Frontal cortex (tissue), 4 donors: ENCODE data around the gene MMP15. TPM values are rescaled to one million over a fixed set of nuclear protein-coding genes. Genes with fewer than 3 reads are reported as not detected.
"Not testable (repeated sequence)": the region's sequence is repeated elsewhere in the genome, so short reads cannot be mapped to it uniquely, and the experiment has no call there.

Experiments
- DNase-seq, 2 donors: peaks; one replicate each; pipeline ENCODE4 v3.0.0; 2012; ENCODE audit warnings: low spot score in 2 of 2
- FAIRE-seq: peaks from 2 replicates; lab custom pipeline; 2012; peaks lifted over from hg19 to GRCh38; lab: Jason Lieb, UNC
- total RNA-seq: library from RNA; depleted of rRNA; stranded (reverse); fragments of >200 nt; gene quantifications from one replicate; pipeline ENCODE4 v1.2.3, GENCODE V29; 2014
- donor health status: control.
- donor health status: control.
- donor health status: control.

Gene MMP15
- total RNA-seq, 1 donor from 2014 or later, result 12.2 TPM

DNA sequence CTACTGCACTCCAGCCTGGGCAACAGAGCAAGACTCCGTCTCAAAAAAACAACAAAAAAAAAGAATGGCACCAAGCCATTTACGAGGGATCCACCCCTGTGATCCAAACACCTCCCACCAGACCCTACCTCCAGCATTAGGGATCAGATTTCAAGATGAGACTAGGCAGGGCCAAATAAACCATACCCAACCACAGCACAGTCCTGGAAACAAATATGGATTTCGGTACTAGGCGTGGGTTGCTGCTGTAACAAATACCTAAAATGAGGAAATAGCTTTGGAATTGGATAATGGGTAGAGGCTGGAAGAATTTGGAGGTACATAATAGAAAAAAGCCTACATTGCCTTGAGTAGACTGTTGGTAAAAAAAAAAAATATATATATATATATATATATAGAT lies 49.1 kb downstream of the MMP15 start:
- no peak for DNase-seq
- FAIRE-seq, result no peak

DNA sequence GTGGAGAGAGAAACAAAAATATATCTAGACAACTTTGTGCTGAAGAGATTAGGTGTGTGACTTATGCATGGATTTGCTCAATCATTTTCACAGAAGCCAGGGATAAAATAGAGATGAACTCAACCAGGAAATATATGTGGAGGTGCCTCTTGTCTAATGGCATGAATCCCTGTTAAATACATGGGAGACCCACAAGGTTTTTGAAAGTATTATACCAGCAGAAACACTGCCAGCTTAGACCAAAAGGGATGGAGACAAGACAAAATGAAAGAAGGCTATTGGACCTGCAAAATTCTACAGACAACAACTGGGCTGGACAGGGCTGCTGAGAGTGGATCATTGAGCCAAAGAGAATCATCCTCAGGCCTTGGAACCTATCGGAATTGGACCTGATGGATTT lies 51.0 kb downstream of the MMP15 start:
- no peak for FAIRE-seq
- DNase-seq, result no peak

DNA sequence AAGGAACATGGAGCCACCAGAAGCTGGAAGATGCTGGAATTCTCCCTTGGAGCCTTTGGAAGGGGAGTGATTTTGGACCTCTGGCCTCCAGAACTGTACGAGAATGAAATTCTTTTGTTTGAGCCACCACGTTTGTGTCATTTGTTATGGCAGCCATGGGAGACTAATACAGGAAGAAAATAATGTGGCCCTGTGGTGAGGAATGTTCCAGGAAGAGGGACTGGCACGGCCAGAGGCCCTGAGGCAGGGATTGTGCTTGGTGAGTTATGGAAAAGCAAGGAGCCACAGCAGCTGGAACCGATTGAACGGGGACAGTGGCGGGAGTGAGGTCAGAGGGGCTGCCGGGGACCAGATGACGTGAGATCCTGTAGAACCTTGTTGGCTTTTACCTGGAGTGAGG lies 52.2 kb downstream of the MMP15 start:
- FAIRE-seq (no peak), DNase-seq (no peak)

DNA sequence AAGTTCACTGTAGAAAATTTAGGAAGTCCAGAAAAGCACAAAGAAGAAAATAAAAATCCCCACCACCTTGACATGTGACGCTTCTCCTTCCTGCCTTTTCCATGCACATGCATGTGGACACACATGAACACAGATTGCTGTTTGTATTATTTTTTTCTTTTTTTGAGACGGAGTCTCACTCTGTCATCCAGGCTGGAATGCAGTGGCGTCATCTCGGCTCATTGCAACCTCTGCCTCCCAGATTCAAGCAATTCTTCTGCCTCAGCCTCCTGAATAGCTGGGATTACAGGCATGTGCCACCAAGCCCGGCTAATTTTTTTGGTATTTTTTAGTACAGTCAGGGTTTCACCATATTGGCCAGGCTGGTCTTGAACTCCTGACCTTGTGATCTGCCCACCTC lies 55.1 kb downstream of the MMP15 start:
- FAIRE-seq, DNase-seq: not testable (repeated sequence)

DNA sequence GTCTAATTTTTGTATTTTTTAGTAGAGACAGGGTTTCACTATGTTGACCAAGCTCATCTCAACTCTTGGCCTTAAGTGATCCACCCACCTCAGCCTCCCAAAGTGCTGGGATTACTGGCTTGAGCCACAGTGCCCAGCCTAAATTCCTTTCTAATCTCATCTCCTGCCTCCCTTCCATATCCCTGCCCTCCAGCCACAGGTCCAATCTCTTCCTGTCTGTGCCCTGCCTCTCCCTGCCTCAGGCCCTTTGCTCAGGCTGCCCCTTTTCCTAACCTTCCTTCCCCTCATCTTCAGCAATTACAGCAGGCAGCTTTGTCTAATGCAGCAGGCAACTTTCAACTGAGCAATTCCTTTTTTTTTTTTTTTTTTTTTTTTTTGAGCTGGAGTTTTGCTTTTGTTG lies 56.8 kb downstream of the MMP15 start:
- no peak for DNase-seq
- no peak for FAIRE-seq

DNA sequence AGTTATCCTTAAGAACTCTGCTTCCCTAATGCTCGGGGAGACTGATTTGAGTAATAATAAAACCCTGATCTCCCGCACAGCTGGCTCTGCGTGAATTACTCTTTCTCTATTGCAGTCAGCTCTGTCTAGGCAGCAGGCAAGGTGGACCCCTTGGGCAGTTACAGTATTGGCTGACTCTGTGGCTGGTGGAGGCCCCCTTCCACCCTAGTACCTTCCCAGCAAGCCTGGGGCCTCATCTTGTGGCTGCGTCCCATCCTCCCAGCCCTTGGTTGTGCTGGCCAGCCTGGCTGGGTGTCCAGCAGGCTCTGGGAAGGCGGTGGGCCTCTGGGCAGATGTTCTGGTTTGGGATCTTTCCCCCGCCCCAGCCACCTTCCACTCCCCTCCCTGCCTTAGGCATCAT lies 59.1 kb downstream of the MMP15 start:
- FAIRE-seq, result no peak
- no peak for DNase-seq

DNA sequence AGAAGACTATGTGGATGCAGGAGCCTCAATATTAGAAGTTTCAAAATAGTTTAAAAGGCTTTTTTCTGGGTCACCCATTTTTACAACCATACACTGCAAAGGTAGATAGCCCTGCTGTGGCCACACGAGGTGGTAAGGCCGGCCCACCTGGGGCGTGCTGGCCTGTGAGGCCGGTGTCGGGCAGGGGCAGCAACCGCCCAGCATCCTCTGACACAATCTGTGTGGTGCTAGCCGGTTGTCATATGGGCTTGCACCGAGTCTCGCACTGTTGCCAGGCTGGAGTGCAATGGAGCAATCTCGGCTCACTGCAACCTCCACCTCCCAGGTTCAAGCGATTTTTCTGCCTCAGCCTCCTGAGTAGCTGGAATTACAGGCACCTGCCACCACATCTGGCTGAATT lies 59.6 kb downstream of the MMP15 start:
- DNase-seq (no peak), FAIRE-seq (no peak)

DNA sequence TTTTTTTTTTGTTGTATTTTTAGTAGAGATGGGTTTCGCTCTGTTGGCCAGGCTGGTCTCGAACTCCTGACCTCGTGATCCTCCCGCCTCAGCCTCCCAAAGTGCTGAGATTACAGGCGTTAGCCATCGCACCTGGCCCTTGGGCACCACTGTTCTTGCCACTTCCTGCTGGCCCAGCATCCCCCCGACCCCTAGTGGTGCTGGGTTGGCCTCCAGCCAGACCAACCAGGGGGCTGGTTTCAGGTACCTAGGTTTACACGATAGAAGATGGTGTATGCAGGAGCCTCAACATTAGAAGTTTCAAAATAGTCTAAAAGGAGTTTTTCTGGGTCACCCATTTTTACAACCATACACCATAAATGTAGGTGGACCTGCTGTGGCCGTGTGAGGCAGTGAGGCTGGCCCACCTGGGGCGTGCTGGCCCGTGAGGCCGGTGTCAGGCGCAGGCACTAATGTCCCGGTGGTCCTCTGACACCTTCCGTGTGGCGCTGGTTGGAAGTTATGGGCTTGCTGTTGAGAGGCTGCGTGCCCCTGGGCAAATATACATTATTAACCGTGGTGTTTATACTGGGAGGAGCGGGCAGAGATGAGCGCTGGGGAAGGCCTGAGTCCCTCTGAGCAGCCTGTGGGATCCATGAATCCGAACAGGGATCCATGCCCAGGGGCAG lies 60.2 kb downstream of the MMP15 start:
- FAIRE-seq (no peak), DNase-seq (no peak)

DNA sequence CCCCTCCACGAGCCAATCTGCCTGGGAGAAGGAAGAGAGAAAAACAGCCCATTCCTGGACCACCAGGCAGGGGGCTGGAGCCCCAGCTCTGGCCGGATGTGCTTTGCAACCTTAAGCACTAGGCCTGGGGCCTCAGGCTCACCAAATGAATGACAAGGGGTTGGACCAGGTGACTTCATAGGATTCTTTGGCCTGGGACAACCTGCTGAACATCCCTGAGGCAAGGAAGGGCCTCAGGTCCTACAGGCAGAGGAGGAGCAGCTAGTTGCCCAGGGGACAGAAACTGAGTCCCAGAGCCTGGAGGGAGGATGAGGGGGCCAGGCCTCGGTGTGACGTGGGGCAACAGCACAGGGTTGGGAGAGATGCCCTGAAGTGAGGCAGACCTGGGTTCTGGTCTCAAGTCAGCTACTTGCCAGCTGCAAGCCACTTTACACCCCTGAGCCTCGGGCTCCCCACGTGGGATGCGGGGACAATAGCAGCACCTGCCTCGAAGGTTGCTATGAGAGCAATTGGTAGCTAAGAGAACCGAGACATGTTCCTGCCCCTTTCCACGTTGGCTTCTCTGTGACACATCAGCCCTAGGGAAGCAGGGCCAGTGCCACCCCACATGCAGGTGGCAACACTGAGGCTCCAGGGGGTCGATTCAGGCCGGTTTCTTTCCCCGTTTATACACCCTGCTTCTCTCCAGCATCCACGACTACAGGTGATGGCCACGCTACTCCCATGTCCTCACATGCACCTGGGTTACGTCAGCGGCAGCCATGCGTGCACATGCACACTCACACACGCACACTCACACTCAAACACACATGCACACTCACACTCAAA lies 61.0 kb downstream of the MMP15 start:
- no peak for DNase-seq
- no peak for FAIRE-seq

DNA sequence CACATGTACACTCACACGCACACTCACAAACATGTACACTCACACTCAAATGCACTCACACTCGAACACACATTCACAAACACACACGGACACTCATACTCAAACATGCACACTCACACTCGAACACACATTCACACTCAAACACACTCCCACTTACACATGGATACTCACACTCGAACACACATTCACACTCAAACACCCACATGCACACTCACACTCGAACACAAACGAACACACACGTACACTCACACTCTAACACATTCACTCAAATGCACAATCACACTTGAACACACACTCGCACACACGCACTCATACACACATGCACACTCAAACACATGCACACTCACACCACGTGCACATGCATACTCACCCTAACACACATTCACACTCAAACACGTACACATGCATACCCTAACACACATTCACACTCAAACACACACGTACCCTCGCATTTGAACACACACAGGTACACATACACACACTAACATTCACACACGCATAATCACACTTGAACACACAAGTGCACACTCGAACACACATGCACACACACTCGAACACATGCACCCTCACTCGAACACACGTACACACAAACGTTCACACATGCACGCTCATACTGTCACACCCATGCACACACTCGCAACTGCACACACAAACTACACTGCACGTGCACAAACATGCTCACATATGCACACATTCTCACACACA lies 61.8 kb downstream of the MMP15 start:
- FAIRE-seq (no peak), DNase-seq (no peak)

DNA sequence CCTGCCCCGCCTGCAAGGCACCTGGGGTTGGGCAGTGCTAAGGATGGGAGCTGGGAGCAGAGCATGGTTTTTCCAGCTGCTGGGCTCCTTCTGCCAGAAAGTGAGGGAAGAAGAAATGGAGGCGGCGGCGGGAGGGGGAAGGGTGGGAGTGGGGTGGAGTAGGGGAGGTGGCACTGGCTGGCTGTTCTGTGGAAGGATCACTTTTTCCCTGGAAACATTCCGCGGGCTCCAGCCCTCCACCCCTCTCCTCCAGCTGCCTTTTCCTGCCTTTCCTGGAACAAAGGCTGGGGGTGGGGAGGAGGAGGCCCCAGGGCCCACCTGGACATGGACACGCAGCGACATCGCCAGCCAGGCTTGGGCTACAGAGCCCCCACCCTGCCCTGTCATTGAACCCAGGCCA lies 62.5 kb downstream of the MMP15 start:
- DNase-seq (no peak), FAIRE-seq (no peak)

DNA sequence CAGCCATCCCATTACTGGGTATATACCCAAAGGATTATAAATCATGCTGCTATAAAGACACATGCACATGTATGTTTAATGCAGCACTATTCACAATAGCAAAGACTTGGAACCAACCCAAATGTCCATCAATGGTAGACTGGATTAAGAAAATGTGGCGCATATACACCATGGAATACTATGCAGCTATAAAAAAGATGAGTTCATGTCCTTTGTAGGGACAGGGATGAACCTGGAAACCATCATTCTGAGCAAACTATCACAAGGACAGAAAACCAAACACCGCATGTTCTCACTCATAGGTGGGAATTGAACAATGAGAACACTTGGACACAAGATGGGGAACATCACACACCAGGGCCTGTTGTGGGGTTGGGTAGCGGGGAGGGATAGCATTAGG lies 64.8 kb downstream of the MMP15 start:
- not testable (repeated sequence) for FAIRE-seq, DNase-seq

DNA sequence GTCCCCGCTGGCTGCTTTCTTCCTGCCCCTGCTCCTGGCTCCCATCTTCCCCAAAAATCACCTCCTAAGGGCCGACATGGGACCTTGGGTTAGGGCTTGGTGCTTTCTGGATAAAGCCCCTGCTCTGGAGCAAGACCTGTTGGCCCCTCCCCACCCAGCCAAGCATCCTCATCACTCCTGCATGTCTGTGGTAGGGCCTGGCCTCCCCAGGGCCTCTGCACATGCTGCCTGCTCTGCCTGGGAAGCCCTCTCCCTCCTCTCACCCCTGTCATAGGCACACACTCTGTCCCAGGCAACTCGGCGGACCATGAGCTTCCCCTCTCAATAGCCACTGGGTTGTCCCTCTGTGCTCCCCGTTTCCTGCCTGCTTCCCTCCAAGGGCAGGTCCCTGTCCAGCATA lies 68.5 kb downstream of the MMP15 start:
- DNase-seq (no peak), FAIRE-seq (no peak)

DNA sequence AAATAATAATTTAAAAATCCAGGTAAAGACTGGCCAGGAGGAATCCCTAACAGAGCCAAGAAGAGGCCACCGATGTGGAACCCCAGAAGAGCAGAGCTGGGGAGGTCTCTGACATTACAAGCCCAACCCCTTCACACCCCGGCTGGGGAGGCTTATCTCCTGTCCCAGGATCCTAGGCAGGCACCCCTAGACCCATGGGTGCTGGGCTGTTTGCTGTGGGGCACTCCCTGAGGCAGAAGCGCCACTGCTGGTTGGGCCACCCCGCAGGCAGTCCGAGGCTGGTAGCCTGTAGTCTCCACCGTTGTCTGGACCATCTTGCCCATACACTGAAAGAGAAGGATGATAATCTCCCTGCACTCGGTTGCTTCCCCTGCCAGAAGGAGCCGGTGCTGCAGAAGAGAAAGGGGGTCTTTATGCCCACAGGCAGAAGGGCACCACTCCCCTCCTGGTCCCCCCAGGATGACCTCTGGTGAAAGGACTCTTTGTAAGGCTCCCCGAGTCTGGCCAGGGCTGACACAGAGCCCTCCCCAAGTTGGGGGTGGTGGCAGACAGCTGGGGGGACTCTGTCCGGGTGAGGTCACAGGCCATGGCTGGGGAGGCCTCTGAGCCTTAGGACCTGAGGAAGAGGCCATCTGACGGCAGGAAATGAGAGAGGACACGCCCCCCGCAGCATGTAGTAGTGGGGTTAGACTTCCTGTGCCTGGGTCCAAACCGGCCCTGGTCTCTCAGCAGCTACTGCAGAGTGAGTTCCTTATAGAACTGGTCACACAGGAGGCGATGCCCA lies 69.4 kb downstream of the MMP15 start:
- FAIRE-seq (no peak), DNase-seq (no peak)

DNA sequence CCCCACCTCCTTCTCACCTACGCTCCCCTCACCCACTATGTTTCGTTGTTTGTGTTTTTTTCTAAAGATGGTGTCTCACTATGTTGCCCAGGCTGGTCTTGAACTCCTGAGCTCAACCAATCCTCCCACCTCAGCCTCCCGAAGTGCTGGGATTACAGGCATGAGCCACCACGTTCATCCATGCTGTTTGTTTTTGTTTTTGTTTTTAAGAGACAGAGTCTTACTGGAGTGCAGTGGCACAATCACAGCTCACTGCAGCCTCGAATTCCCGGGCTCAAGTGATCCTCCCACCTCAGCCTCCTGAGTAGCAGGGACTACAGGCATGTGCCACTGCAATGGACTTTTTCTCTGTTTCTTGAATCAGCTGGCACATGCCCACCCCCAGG lies 70.0 kb downstream of the MMP15 start:
- not testable (repeated sequence) for FAIRE-seq, DNase-seq

DNA sequence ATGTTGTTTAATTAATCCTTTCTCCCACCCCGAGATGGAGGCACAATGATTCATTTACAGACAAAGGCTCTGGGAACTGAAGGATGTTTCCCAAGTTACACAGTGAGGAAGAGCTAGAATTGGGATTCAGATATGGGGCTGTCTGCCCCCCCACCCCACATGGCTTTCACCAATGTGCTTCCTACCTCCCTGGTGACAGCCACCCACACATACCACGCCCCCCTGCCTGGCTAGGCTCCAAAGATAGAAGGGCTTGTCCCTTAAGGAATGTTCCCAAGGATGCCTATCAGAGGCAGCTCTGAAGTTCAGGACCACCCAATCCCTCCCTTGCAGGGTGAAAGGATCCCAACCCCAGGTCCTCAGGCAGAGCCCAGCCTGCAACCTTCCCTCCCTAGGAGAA lies 70.7 kb downstream of the MMP15 start:
- FAIRE-seq (no peak), DNase-seq (no peak)
